Tibial nerve (tissue), 4 donors: ENCODE measurements around the gene MIER2. TPM values are rescaled to one million over a fixed set of nuclear protein-coding genes. Genes with fewer than 3 reads are reported as not detected.

Experiments used
- DNase-seq, 2 donors: peaks; one replicate each; pipeline ENCODE4 v3.0.0-alpha.2; 2019; ENCODE audit warnings: low spot score in 2 of 2
- H3K27ac ChIP-seq, 4 donors: fragments of 200-600 bp; sonication (generic) in 3 of 4; one replicate each; pipeline ENCODE4 v1.5.1; 2017 to 2019; ENCODE audit warnings: mild to moderate bottlenecking in 1 of 4
- H3K27me3 ChIP-seq, 2 donors: fragments of 200-600 bp; sonication (generic) in 1 of 2; one replicate each; pipeline versions ENCODE4 v1.5.1 to v1.6.0; 2017 to 2019
- H3K36me3 ChIP-seq, 3 donors: fragments of 200-600 bp; sonication (generic); one replicate each; pipeline ENCODE4 v1.5.1; 2018 to 2019
- H3K4me1 ChIP-seq, 4 donors: fragments of 200-600 bp; sonication (generic) in 3 of 4; one replicate each; pipeline ENCODE4 v1.5.1; 2017 to 2019
- H3K4me3 ChIP-seq, 4 donors: fragments of 200-600 bp; sonication (generic) in 3 of 4; one replicate each; pipeline ENCODE4 v1.5.1; 2017 to 2019; ENCODE audit warnings: mild to moderate bottlenecking in 1 of 4, moderate library complexity in 1 of 4
- H3K9me3 ChIP-seq, 4 donors: fragments of 200-600 bp; sonication (generic) in 3 of 4; one replicate each; pipeline ENCODE4 v1.5.1; 2017 to 2019
- CTCF ChIP-seq, 5 experiments: fragments of 200-600 bp in 3 of 5; fragments of 450-650 bp in 2 of 5; sonication (generic) in 3 of 5; IDR thresholded peaks; one replicate each; pipeline ENCODE4 v1.5.1; 2016 to 2019; ENCODE audit warnings: antibody characterized with exemption in 5 of 5, mild to moderate bottlenecking in 3 of 5, moderate library complexity in 2 of 5
- EP300 ChIP-seq, 2 donors: sonication (generic); formaldehyde crosslinking; IDR thresholded peaks; one replicate each; pipeline ENCODE4 v1.6.1; 2017; ENCODE audit warnings: antibody characterized with exemption in 2 of 2, mild to moderate bottlenecking in 1 of 2
- POLR2A ChIP-seq, 2 donors: fragments of 450-650 bp; IDR thresholded peaks; one replicate each; pipeline ENCODE4 v1.6.1; 2017; ENCODE audit warnings: antibody characterized with exemption in 2 of 2, mild to moderate bottlenecking in 2 of 2, moderate library complexity in 2 of 2
- WGBS, 2 donors: methylation state at CpG; one replicate each; pipeline ENCODE4 v1.1.5; 2018; 5-methylcytosine and 5-hydroxymethylcytosine counted together
- total RNA-seq, 4 donors: library from RNA; depleted of rRNA; stranded (reverse); fragments of >200 nt; gene quantifications; one replicate each; pipeline ENCODE4 v1.1.0, GENCODE V29; 2016

Gene MIER2
- total RNA-seq, 4 donors from 2014 or later: 17.8 to 20.7 (median 19.1) TPM

GRCh38 chr19:292281-292884 is 52.2 kb downstream of the MIER2 start:
- H3K36me3 ChIP-seq: no peaks in the 10 kb centered on the region
- no peak overlapping the region for H3K4me3 ChIP-seq
- 65 to 76% methylated on average over 9 to 15 of the region's 15 CpGs for WGBS, 2 donors
- no peak overlapping the region for H3K27ac ChIP-seq
- peaks cover 0 to 35% (median 17%) of the 10 kb centered on the region in 4 donors for H3K4me1 ChIP-seq
- H3K27me3 ChIP-seq: peaks cover 0 to 53% of the 10 kb centered on the region in 2 donors
- no peaks in the 10 kb centered on the region for H3K9me3 ChIP-seq
- TF ChIP-seq CTCF (IDR thresholded peaks at IDR 0.05): no peak
- no peak for TF ChIP-seq EP300 (IDR thresholded peaks at IDR 0.05)
- TF ChIP-seq POLR2A (IDR thresholded peaks at IDR 0.05): no peak
- DNase-seq: no peak

- no peak for TF ChIP-seq POLR2A (IDR thresholded peaks at IDR 0.05)
- TF ChIP-seq EP300 (IDR thresholded peaks at IDR 0.05): no peak
- TF ChIP-seq CTCF (IDR thresholded peaks at IDR 0.05): no peak
- Histone ChIP-seq H3K9me3 (no peaks in the 10 kb centered on the region), H3K4me3 (peak overlapping the region in 1 of 4 donors; percentile 34), H3K27me3 (peaks cover 0 to 53% of the 10 kb centered on the region in 2 donors), H3K4me1 (peaks cover 0 to 35% (median 17%) of the 10 kb centered on the region in 4 donors), H3K36me3 (no peaks in the 10 kb centered on the region), H3K27ac (no peak overlapping the region)
- 47 to 79% methylated on average over 23 to 40 of the region's 71 CpGs for WGBS, 2 donors
- no peak for DNase-seq
Measured at GRCh38 chr19:291561-292280, 52.9 kb downstream of the MIER2 start.

GRCh38 chr19:291006-291521 is 53.5 kb downstream of the MIER2 start, which contains the start of gene PLPP2:
Gene PLPP2 (minus strand): TSS chr19:291403. CDS start chr19:291336, 67 bp downstream.
- peaks cover 0 to 53% of the 10 kb centered on the region in 2 donors for H3K27me3 ChIP-seq
- WGBS, 2 donors: 0% methylated on average over 2 to 4 of the region's 60 CpGs

GRCh38 chr19:290372-291005 is 54.1 kb downstream of the MIER2 start:
- H3K9me3 ChIP-seq: no peaks in the 10 kb centered on the region
- H3K36me3 ChIP-seq: no peaks in the 10 kb centered on the region
- no peak for DNase-seq
- H3K4me3 ChIP-seq: peak overlapping the region in 3 of 4 donors; percentile 19 to 49 (median 43)
- peaks cover 0 to 33% (median 17%) of the 10 kb centered on the region in 4 donors for H3K4me1 ChIP-seq
- TF ChIP-seq CTCF (IDR thresholded peaks at IDR 0.05) (no peak), POLR2A (IDR thresholded peaks at IDR 0.05) (no peak), EP300 (IDR thresholded peaks at IDR 0.05) (no peak)
- 3 to 6% methylated on average over 12 to 19 of the region's 51 CpGs for WGBS, 2 donors
- H3K27me3 ChIP-seq: peaks cover 0 to 53% of the 10 kb centered on the region in 2 donors
- peak overlapping the region in 3 of 4 donors; percentile 59 to 80 (median 66) for H3K27ac ChIP-seq

More at GRCh38 chr19:291006-291521, 53.5 kb downstream of the MIER2 start, which contains the start of gene PLPP2:
- DNase-seq: no peak
- Histone ChIP-seq H3K4me1 (peaks cover 0 to 35% (median 17%) of the 10 kb centered on the region in 4 donors), H3K9me3 (no peaks in the 10 kb centered on the region), H3K36me3 (no peaks in the 10 kb centered on the region), H3K27ac (peak within 1 kb of the TSS in 3 of 4 donors; percentile 59 to 80 (median 66)), H3K4me3 (peak within 1 kb of the TSS; percentile 19 to 49 (median 36))
- TF ChIP-seq POLR2A (IDR thresholded peaks at IDR 0.05): no peak
- TF ChIP-seq EP300 (IDR thresholded peaks at IDR 0.05): no peak
- TF ChIP-seq CTCF (IDR thresholded peaks at IDR 0.05): no peak
